ENCODE data around the gene SPACA4.

DNA sequence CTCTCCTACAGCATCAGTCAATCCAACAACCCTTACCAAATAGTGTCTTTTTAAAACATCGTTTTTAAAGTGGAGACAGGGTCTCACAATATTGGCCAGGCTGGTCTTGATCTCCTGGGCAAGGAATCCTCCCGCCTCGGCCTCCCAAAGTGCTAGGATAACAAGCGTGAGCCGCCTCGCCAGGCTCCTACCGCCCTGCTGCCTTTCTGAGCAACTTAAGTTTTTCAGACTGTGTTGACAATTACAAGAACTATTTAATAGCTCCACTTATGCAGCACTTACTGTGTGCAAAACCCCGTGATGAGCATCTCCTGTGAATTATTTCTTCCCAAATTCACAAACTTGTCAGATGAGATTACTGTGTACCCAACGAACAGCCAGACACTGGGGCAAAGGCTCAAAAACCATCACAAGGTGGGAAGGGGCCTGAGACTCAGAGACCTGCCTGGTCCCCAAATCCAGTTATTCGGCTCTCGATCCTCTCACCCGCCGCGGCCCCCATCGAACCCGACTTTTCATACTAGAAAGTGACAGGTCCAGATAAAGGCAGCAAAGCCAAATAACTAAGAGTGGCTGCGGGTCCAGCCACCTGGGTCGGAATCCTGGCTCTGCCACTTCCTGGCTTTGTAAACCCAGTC lies 11.9 kb downstream of the SPACA4 start:
- no peak for TF ChIP-seq YY1 (IDR thresholded peaks at IDR 0.05; ENCODE audit: insufficient read depth, insufficient read length)
- TF ChIP-seq SUZ12 (IDR thresholded peaks at IDR 0.05; ENCODE audit: extremely low read depth, insufficient read depth, insufficient read length), result no peak
- no peak for TF ChIP-seq ZNF274 (IDR thresholded peaks at IDR 0.05; ENCODE audit: low read depth, low read length)

Measured in NT2/D1 (cell line).